ENCODE results near the gene AP4E1.
"Not testable (repeated sequence)": the region's sequence is repeated elsewhere in the genome, so short reads cannot be mapped to it uniquely, and the experiment has no call there.

The AP4E1 gene

DNA sequence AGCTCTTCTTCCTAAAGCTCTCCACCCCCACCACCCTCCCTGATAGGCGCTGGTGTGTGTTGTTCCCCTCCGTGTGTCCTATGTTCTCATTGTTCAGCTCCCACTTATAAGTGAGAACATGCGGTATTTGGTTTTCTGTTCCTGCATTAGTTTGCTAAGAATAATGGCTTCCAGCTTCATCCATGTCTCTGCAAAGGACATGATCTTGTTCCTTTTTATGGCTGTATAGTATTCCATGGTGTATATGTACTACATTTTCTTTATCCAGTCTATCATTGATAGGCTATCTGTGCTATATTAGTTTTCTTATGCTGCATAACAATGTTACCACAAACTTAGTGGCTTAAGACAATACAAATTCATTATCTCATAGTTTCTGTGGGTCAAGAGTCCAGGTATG, 42.3 kb downstream of the AP4E1 start:
- not testable (repeated sequence) for DNase-seq (ENCODE audit: low read depth)

DNA sequence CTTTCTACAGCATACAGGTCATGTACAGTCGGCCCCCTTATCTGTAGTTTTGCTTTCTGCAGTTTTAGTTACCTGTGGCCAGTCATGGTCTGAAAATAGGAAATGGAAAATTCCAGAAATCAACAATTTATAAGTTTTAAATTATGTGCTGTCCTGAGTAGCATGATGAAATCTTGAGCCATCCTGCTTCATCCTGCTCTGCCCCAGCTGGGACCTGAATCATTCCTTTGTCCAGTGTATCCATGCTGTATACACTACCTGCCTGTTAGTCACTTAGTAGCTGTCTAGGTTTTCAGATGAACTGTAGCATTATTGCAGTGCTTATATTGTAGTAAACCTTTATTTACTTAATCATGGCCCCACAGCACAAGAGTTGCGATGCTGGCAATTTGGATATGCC, 44.8 kb downstream of the AP4E1 start:
- peak; percentile 50 for DNase-seq (ENCODE audit: low read depth)

DNA sequence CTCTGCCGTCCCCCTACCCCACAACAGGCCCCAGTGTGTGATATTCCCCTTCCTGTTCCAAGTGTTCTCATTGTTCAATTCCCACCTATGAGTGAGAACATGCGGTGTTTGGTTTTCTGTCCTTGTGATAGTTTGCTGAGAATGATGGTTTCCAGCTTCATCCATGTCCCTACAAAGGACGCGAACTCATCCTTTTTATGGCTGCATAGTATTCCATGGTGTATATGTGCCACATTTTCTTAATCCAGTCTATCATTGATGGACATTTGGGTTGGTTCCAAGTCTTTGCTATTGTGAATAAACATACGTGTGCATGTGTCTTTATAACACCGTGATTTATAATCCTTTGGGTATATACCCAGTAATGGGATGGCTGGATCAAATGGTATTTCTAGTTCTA, 46.4 kb downstream of the AP4E1 start:
- not testable (repeated sequence) for DNase-seq (ENCODE audit: low read depth)

DNA sequence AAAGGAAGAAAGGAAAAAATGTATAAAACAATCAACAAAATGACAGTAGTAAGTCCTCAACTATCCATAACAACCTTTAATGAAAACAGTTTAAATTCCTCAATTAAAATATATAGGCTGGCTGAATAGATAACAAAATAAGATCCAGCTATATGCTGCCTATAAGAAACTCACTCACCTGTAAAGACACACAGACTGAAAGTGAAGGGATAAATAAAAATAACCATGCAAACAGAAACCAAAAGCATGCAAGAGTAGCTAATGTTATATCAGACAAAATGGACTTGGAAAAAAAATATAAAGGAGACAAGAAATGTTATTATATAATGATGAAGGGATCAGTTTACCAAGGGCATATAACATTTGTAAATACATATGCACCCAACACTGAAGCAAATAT, 51.2 kb downstream of the AP4E1 start:
- DNase-seq (ENCODE audit: low read depth) = no peak

DNA sequence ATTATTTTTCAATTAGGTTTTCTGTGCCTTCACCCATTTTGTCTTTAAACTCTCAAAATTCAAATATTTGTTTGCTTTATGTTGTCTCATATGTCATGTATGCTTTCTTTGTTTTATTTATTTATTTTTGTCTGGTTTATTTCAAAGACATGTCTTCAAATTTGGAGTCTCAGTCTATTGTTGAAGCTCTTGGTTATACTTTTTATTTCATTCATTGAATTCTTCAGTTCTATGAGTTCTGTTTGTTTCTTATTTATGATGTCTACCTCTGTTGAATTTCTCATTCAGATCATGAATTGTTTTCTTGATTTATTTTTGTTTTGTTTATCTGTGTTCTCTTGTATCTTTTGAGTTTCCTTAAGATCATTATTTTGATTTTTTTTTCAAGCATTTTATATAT, 55.6 kb downstream of the AP4E1 start:
- no peak for DNase-seq (ENCODE audit: low read depth)

DNA sequence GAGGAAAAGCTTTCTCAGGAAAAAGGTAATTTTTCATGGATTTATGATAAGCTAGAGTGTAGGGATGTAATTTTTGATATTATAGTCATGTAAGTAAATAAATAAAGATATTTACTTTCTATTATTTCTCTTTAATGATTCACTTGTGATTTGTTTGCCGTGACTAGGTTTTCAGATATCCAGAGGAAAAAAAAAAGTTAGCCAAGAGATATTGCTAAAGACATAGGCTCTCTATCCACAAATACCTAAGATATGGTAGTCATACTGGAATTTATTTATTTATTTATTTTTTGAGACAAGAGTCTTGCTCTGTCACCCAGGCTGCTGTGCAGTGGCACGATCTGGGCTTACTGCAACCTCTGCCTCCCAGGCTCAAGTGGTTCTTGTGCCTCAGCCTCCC, 59.9 kb downstream of the AP4E1 start:
- no peak for DNase-seq (ENCODE audit: low read depth)

DNA sequence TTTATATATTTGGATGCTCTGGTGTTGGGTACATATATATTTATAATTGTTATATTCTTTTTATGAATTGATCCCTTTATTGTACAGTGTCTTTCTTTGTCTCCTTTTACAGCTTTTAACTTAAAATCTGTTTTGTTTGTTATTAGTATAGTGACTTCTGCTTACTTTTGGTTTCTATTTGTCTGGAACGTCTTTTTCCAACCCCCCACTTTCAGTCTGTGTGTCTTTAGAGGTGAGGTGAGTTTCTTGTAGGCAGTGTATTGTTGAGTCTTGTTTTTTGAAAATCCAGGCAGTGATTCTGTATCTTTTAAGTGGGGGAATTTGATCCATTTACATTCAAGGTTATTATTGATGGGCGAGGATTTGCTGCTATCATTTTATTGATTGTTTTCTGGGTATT, 62.0 kb downstream of the AP4E1 start:
- no peak for DNase-seq (ENCODE audit: low read depth)

DNA sequence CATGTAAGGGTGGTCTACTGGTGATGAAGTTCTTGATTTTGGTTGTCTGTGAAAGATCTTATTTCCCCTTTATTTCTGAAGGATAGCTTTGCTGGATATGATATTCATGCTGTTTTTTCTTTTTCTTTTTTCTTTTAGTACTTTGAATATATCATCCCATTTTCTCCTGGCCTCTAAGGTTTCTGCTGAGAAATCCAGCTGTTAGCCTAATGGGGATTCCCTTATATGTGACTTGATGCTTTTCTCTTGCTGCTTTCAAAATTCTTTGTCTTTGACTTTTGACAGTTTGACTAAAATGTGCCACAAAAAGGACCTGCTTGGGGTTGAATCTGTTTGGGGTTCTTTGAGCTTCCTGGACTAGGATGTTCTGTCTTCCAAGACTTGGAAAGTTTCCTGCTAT, 62.6 kb downstream of the AP4E1 start:
- no peak for DNase-seq (ENCODE audit: low read depth)

DNA sequence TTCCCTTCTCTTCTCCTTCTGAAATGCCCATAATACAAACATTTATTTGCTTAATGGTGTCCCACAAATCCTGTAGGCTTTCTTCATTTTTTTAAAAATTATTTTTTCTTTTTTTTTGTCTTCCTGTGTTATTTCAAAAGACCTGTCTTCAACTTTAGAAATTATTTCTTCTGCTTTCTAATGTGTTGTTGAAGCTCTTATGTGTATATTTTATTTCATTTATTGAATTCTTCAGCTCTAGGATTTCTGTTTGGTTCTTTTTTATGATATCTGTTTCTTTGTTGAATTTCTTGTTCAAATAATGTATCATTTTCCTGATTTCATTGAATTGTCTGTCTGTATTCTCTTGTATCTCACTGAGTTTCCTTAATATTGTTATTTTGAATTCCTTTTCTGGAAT, 63.1 kb downstream of the AP4E1 start:
- DNase-seq (ENCODE audit: low read depth) = no peak

DNA sequence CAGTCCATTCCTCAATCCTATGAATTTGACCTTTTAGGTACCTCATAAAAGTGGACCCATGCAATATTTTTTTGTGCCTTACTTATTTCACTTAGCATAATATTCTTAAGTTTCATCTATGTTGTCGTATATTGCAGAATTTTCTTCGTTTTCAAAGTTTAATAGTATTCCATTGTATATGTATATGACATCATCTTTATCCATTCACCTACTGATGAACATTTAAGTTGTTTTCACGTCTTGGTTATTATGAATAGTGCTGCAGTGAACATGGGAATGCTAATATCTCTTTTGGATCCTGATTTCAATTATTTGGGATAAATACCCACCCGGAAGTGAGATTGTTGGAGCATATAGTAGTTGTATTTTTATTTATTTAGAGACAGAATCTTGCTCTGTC, 65.1 kb downstream of the AP4E1 start:
- DNase-seq (ENCODE audit: low read depth) = no peak

DNA sequence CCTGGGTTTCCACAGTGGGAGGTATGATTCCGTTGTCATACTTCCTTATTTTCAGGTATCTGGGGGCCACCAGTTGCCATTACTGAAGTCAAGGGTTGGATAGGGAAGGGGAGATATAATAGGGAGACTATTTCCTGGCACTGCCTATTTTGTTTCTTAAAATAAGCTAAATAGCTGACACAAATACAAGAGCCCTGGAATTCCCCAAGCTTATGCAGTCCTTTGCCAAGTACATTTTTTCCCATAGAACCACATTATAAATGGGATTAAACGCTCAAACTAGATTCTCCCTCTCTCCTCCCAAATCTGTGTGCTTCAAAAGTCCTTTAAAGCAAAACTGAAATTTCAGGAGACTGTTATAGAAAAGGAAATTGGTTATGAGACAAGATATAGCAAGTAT, 68.7 kb downstream of the AP4E1 start:
- DNase-seq (ENCODE audit: low read depth) = no peak

DNA sequence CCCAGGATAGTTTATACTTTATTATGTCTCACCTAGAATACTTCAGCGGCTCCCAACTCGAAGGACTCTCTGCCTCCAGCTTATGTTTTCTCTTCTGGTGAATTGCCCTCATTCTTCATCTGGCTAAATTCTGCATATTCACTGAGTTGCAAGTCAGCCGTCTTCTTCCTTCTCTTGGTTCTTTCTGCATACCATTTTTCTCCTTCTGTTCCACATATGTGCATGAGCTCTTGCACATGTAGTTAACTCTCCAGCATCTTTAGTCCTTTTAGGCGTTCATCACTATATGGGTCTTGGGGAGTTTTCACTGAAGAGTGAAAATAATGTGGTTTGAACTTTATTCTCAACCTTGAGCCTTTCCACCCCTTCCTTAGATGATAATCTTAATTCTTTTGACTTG, 70.1 kb downstream of the AP4E1 start:
- DNase-seq (ENCODE audit: low read depth) = no peak

DNA sequence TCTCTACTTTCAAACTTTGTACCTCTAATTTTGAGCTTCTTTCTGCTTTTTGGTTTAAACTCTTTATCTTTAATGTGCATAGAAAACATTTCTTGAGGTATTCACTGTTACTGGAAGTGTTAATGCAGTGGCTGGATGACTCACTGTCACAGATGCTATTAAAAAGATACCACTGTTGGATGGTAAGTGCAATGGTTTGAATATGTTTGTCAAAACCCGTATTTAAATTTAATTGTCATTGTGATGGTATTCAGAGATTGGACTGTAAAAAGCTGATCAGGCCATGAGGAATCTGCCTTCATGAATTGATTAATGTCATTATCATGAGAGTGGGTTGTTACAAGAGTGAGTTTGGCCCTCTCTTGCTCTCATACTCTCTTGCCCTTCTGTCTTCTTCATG, 70.6 kb downstream of the AP4E1 start:
- DNase-seq (ENCODE audit: low read depth) = no peak

DNA sequence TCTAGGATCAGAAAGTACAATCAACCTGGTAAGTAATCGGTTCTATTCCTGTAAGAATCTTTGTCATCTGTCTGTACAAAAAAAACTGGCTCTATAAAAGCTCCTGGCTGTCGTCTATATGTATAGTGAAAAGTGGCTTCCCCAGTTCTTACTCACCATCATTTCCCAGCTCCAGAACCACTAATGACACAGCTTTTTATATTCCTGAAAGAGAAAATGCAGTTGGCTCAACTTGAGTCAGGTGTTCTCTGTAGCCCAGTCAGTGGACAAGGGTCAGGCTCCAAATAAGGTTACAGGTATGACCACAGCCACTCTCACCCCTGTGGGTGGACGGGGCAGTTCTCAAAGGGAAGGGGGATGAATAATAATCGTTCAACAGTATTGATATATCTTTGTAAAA, 85.1 kb downstream of the AP4E1 start:
- no peak for DNase-seq (ENCODE audit: low read depth)

DNA sequence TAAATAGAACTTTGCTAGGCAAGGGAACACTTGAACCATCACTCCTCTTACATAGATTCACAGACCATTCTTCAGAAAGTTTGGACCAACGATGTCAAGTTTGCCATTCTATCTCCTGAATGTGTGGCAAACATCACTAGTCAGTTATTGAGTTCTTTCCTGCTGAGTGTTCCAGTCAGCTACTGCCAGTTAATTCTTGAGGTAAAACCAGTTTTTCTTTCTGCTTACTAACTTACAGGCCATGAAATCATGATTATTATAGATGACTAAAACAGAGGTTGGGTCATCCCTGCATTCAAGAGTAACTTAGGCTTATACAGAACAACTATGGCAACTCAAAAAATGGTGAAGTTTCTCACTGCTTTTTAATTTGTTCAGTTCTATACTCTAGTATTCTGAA, 88.2 kb downstream of the AP4E1 start:
- no peak for DNase-seq (ENCODE audit: low read depth)

DNA sequence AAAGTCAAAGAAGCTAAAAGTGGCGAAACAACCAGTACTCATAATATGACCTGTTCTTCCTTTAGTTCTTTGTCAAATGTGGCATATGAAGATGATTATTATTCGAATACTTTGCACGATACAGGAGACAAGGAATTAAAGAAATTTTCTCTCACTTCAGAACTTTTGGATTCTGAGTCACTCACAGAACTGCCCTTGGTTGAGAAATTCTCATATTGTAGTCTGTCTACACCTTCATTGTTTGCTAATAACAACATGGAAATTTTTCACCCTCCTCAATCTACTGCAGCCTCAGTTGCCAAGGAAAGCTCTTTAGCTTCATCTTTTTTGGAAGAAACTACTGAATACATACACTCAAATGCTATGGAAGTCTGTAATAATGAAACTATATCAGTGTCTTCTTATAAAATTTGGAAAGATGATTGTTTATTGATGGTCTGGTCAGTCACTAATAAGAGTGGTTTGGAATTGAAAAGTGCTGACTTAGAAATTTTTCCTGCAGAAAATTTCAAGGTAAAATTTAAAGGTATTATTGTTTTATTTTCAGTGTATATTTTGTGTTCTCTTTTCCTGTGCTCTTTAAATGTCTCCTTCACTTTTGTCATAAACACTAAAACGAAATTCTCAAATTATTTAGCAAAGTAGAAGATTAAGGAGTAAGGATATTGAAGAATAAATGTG, 89.0 kb downstream of the AP4E1 start:
- DNase-seq (ENCODE audit: low read depth) = no peak

DNA sequence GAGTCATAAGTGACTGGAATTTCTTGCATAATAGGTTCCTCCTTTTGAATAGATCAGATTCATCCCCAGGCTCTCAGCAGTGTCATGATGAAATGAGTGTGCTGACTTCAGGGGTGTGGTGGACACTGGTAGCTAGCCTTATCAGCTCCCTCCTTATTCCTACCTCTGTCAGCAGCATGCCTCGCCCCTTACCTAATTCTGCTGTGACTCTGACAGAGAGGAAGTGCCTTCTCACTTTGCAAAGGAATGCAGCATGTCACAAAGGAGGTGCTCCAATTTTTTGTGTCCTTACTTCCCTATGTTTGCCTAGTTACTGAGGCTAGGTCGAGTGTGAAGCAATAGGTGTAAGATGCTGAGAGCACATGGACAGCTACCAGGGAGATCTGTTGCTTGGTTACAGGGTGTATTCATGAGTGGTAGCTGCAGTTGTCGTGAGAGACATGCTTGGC, 95.6 kb downstream of the AP4E1 start:
- DNase-seq (ENCODE audit: low read depth) = no peak

DNA sequence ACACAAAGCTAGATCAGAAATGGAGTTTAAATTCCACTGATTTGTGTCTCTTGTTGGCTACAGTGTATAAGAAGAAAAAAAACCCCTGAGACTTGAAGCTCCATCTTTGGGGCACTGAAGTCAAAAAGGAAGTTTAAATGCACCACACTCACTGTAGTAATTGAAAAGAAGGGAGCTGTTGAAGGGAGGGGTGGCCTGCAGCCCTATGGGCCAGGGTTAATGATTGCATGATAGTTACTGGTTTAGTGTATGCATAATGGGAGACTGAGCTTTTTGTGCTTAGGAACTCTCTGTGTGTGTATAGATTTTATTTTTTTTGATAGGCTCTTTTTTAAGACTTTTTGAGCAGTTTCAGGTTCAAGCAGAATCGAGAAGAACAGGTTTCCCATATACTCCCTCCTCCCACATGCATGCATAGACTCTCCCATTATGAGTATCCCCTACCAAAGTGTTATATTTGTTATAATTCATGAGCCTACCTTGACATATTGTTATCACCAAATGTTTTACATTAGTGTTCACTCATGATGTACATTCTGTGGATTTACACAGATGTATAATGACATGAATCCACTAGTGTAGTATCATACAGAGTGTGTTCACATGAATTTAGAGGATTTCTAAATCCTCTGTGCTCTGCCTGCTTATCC, 98.0 kb downstream of the AP4E1 start:
- no peak for DNase-seq (ENCODE audit: low read depth)

DNA sequence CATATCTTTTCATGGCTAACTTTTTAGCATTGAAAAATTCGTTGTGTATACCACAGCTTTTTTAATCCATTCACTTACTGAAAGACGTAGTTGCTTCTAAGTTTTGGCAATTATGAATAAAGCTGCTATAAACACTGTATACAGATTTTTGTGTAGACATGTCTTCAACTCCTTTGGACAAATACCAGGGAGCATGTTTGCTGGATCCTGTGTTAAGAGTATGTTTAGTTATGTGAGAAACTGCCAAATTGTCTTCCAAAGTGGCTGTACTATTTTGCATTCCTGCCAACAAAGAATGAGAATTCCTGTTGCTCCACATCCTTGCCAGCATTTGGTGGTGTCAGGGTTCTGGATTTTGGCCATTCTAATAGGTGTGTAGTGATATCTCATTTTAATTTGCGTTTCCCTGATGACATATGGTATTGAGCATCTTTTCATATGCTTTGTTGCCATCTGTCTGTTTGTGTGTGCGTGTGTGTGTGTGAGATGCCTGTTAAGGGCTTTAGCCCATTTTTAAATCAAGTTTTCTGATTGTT, 98.7 kb downstream of the AP4E1 start:
- no peak for DNase-seq (ENCODE audit: low read depth)

DNA sequence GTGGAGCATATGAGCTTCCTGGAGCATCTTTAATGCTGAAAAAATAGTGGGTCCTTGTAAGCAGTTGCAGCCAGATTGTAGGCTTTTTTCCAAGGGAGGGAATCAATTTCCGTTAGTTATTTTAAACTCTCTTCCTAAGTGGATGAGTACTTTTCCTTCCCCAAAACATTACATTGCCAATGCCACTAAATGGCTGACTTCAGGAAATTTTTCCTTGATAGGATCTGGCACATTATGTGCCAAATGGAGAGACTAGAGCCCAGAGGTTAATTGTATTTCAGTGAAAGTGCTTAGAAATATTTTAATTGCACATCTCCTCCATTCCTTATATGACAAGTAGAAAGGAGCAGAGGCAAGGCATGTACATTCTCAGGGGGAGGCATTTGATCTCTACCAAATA, 102.7 kb downstream of the AP4E1 start:
- no peak for DNase-seq (ENCODE audit: low read depth)

DNA sequence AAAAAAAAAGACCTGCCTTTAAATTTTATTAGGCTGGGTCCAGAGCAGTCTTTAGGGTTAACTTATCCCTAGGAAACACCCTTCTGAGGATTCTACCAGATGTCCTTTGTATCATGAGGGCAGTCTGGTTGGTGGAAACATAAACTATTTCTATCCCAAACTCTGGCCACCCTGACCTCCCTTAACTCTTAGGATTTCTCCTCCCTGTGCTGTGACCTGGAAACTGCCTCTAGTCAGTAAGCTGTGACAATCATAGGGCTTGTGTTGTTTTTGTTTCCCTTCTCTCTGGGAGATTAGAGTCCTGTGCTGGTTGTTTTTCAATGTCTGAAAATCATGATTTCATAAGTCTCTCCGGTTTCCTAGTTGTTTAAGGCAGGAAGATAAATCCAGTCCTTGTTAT, 108.1 kb downstream of the AP4E1 start:
- DNase-seq (ENCODE audit: low read depth) = no peak

DNA sequence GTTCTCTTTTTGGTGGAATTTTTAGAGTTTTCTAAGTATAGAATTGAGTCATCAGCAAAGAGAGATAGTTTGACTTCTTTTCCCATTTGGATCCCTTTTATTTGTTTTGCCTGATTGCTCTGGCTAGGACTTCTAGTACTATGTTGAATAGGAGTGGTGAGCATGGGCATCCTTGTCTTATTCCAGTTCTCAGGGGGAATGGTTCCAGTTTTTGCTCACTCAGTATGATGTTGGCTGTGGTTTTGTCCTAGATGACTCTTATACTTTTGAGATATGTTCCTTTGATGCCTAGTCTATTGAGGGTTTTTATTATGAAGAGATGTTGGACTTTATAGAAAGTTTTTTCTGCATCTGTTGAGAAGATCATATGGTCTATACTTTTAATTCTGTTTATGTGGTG, 113.7 kb downstream of the AP4E1 start:
- no peak for DNase-seq (ENCODE audit: low read depth)

DNA sequence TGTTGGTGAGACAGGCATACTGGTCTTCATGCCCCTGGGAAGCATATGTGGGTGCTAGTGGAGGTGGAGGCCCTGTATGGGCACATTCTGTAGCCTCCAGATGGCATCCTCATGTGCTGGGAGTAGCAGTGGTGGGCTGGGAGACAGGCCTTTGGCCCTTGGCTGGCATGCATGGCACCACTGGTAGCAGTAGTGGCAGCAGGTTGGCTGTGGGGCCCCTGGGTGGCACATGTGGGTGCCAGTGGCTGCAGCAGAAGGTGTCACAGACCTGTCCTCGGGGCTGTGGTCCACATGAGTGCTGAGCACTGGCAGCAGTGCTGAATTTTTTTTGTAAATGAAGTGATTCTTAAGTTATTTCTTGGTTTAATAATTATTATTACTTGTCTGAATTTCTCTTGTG, 115.0 kb downstream of the AP4E1 start:
- no peak for DNase-seq (ENCODE audit: low read depth)
